Mucosa of rectum (tissue), 2 donors: Measurements from ENCODE around the gene ST14.

Experiments used
- H3K27ac ChIP-seq, 2 donors: one replicate each; pipeline ENCODE4 v1.7.0; 2013; ENCODE audit warnings: inconsistent platforms in 2 of 2, low read depth in 2 of 2, low read length in 2 of 2
- H3K27me3 ChIP-seq, 2 donors: one replicate each; pipeline ENCODE4 v1.7.0; 2013; ENCODE audit warnings: low read length in 2 of 2; ENCODE audit not compliant: control insufficient read depth in 2 of 2, insufficient read depth in 2 of 2
- H3K36me3 ChIP-seq, 2 donors: one replicate each; pipeline ENCODE4 v1.7.0; 2013; ENCODE audit warnings: low read length in 2 of 2; ENCODE audit not compliant: control insufficient read depth in 2 of 2, insufficient read depth in 2 of 2
- H3K4me1 ChIP-seq, 2 donors: one replicate each; pipeline ENCODE4 v1.7.0; 2013; ENCODE audit warnings: low read length in 2 of 2, mild to moderate bottlenecking in 1 of 2; ENCODE audit not compliant: control insufficient read depth in 2 of 2, insufficient read depth in 2 of 2
- H3K4me3 ChIP-seq, 2 donors: one replicate each; pipeline ENCODE4 v1.7.0; 2013; ENCODE audit warnings: low read length in 2 of 2
- H3K9ac ChIP-seq, 2 donors: one replicate each; pipeline ENCODE4 v1.7.0; 2013; ENCODE audit warnings: low read length in 2 of 2, low read depth in 1 of 2, mild to moderate bottlenecking in 1 of 2
- H3K9me3 ChIP-seq, 2 donors: one replicate each; pipeline ENCODE4 v1.7.0; 2013; ENCODE audit warnings: low read length in 2 of 2; ENCODE audit not compliant: control insufficient read depth in 2 of 2
- donor health status: healthy.
- donor health status: Normal muscosa, but diverticular disease.

Gene ST14

DNA sequence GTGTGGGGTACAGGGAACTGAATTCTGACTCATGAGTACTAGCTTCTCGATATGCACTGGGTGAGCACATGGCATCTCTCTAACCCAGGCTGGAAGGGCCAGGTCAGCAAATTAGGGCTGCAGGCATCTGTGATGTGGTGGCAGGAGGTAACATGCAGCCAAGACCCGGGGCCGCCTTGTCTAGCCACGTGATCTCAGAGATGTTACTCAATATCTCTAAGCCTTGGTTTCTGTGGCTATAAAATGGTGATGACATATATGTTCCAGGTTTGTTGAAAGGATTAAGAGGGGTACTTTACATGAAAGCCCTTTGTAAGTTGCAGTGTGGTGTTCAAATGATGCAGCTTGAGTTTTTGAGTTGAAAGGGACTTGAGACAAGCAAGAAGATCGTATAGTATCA, 3.2 kb downstream of the ST14 start:
- Histone ChIP-seq H3K36me3 (peaks cover 0 to 6% of the 10 kb centered on the region in 2 donors), H3K27ac (peak overlapping the region; percentile 89 to 91), H3K4me1 (peaks cover 52 to 67% of the 10 kb centered on the region in 2 donors), H3K9ac (peak overlapping the region; percentile 24 to 92), H3K27me3 (peaks cover 0 to 9% of the 10 kb centered on the region in 2 donors), H3K9me3 (no peaks in the 10 kb centered on the region), H3K4me3 (peak overlapping the region; percentile 71 to 90)

- Histone ChIP-seq H3K27ac (peak overlapping the region; percentile 89 to 91), H3K27me3 (peaks cover 0 to 9% of the 10 kb centered on the region in 2 donors), H3K9me3 (no peaks in the 10 kb centered on the region), H3K4me1 (peaks cover 60 to 75% of the 10 kb centered on the region in 2 donors), H3K4me3 (peak overlapping the region; percentile 42 to 71), H3K36me3 (peaks cover 0 to 6% of the 10 kb centered on the region in 2 donors), H3K9ac (peak overlapping the region; percentile 49 to 92)
Observed at GRCh38 chr11:130163346-130164220, 4.0 kb downstream of the ST14 start.

DNA sequence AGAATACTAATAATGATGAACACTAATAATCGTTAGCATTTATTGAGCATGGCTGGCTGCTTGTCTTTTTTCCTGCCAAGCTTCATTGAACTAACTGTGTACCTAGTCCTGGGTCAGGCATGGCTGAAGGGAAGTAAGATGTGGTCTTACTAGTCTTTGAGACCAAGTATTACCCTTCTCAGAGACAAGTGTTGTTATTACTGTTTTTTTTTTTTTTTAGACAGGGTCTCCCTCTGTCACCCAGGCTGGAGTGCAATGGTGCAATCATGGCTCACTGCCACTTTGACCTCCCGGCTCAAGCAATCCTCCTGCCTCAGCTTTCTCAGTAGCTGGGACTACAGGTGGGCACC, 4.6 kb downstream of the ST14 start:
- H3K27me3 ChIP-seq = peaks cover 0 to 9% of the 10 kb centered on the region in 2 donors
- peaks cover 0 to 6% of the 10 kb centered on the region in 2 donors for H3K36me3 ChIP-seq
- peaks cover 56 to 75% of the 10 kb centered on the region in 2 donors for H3K4me1 ChIP-seq
- H3K9ac ChIP-seq = peak overlapping the region in 1 of 2 donors; percentile 92
- no peaks in the 10 kb centered on the region for H3K9me3 ChIP-seq
- H3K27ac ChIP-seq = peak overlapping the region; percentile 89 to 91
- H3K4me3 ChIP-seq = peak overlapping the region; percentile 32 to 42

GRCh38 chr11:130165601-130166456, 6.2 kb downstream of the ST14 start:
- peak overlapping the region; percentile 83 to 92 for H3K27ac ChIP-seq

DNA sequence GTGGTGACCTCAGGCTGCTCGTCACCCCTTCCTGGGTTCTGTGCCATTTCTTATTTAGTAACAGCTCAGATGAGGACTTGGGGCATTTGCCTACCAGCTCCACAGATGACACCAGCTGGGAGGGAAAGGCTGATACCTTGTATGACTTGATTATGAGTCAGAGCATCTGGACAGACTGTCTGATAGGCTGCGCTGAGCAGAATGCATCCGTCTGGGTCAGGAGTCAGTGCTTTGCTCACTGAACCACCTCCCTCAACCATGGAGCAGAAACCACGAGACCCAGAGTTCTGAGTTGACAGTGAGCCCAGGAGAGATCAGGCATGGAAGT, 6.8 kb downstream of the ST14 start:
- Histone ChIP-seq H3K27ac (peak overlapping the region; percentile 83 to 92), H3K9me3 (no peaks in the 10 kb centered on the region), H3K4me1 (peaks cover 61 to 90% of the 10 kb centered on the region in 2 donors), H3K9ac (peak overlapping the region; percentile 44 to 65), H3K36me3 (peaks cover 0 to 6% of the 10 kb centered on the region in 2 donors), H3K4me3 (no peak overlapping the region), H3K27me3 (peaks cover 0 to 3% of the 10 kb centered on the region in 2 donors)

More at GRCh38 chr11:130165601-130166456, 6.2 kb downstream of the ST14 start:
- Histone ChIP-seq H3K36me3 (peaks cover 0 to 6% of the 10 kb centered on the region in 2 donors), H3K27me3 (peaks cover 0 to 6% of the 10 kb centered on the region in 2 donors), H3K9me3 (no peaks in the 10 kb centered on the region), H3K9ac (peak overlapping the region; percentile 58 to 65), H3K4me1 (peaks cover 63 to 89% of the 10 kb centered on the region in 2 donors), H3K4me3 (peak overlapping the region in 1 of 2 donors; percentile 43)

DNA sequence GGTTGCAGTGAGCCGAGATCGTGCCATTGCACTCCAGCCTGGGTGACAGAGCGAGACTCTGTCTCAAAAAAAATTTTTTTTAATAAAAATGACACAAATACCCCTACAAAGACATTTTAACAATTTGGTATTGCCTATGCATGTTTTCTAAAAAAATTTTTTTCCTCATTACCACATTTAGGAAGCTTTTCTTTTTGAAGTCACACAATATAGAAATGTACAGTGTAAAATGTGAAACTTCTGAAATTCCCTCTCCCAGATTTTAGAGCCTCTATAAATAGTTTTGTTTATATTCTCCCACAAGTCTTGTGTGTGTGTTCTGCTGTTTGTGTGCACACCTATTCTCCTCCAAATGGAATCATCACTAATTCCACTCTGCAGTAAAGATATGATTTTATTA, 7.6 kb downstream of the ST14 start:
- H3K36me3 ChIP-seq = peaks cover 0 to 6% of the 10 kb centered on the region in 2 donors
- H3K27ac ChIP-seq = peak overlapping the region; percentile 83 to 92
- no peak overlapping the region for H3K4me3 ChIP-seq

DNA sequence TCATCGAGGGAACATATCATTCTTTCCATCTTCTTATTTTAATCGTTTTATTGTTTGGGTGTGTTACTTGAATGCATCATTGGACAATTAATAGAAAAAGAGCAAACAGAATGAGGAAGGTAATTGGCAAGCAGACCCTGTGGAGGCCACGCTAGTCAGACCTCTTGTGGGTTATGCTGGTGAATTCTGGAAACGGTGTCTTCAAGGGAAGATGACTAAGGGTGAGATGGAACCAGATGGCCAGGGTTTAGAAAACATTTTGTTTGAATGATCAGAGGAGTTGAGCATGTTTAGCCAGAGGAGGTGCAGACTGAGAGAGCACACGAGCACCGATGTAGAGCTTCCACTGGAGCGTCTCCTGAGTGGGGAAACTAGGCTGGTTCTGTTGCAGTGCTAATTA, 8.5 kb downstream of the ST14 start:
- H3K9ac ChIP-seq = peak overlapping the region in 1 of 2 donors; percentile 25
- peaks cover 0 to 6% of the 10 kb centered on the region in 2 donors for H3K36me3 ChIP-seq
- peaks cover 0 to 3% of the 10 kb centered on the region in 2 donors for H3K27me3 ChIP-seq
- H3K4me3 ChIP-seq = no peak overlapping the region
- H3K4me1 ChIP-seq = peaks cover 59 to 89% of the 10 kb centered on the region in 2 donors
- H3K27ac ChIP-seq = peak overlapping the region; percentile 83 to 92
- H3K9me3 ChIP-seq = no peaks in the 10 kb centered on the region

More for the DNA sequence above, 7.6 kb downstream of the ST14 start:
- H3K4me1 ChIP-seq = peaks cover 61 to 92% of the 10 kb centered on the region in 2 donors
- H3K9ac ChIP-seq = peak overlapping the region in 1 of 2 donors; percentile 65
- H3K27me3 ChIP-seq = peaks cover 0 to 3% of the 10 kb centered on the region in 2 donors
- H3K9me3 ChIP-seq = no peaks in the 10 kb centered on the region

GRCh38 chr11:130170345-130170744, 10.8 kb downstream of the ST14 start:
- Histone ChIP-seq H3K9ac (peak overlapping the region in 1 of 2 donors; percentile 60), H3K4me1 (peaks cover 50 to 76% of the 10 kb centered on the region in 2 donors), H3K9me3 (no peaks in the 10 kb centered on the region), H3K27me3 (no peaks in the 10 kb centered on the region), H3K4me3 (peak overlapping the region in 1 of 2 donors; percentile 33), H3K27ac (peak overlapping the region; percentile 84 to 85), H3K36me3 (peaks cover 2 to 4% of the 10 kb centered on the region in 2 donors)

GRCh38 chr11:130171534-130171933, 12.0 kb downstream of the ST14 start:
- H3K4me3 ChIP-seq = peak overlapping the region in 1 of 2 donors; percentile 31
- H3K9ac ChIP-seq = peak overlapping the region in 1 of 2 donors; percentile 38
- H3K9me3 ChIP-seq = no peaks in the 10 kb centered on the region
- H3K4me1 ChIP-seq = peaks cover 43 to 64% of the 10 kb centered on the region in 2 donors
- H3K36me3 ChIP-seq = peaks cover 2 to 4% of the 10 kb centered on the region in 2 donors
- H3K27me3 ChIP-seq = no peaks in the 10 kb centered on the region
- peak overlapping the region; percentile 77 to 84 for H3K27ac ChIP-seq
